ENCODE results near the gene MTRF1L.

MTRF1L gene, protein sequence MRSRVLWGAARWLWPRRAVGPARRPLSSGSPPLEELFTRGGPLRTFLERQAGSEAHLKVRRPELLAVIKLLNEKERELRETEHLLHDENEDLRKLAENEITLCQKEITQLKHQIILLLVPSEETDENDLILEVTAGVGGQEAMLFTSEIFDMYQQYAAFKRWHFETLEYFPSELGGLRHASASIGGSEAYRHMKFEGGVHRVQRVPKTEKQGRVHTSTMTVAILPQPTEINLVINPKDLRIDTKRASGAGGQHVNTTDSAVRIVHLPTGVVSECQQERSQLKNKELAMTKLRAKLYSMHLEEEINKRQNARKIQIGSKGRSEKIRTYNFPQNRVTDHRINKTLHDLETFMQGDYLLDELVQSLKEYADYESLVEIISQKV

DNA sequence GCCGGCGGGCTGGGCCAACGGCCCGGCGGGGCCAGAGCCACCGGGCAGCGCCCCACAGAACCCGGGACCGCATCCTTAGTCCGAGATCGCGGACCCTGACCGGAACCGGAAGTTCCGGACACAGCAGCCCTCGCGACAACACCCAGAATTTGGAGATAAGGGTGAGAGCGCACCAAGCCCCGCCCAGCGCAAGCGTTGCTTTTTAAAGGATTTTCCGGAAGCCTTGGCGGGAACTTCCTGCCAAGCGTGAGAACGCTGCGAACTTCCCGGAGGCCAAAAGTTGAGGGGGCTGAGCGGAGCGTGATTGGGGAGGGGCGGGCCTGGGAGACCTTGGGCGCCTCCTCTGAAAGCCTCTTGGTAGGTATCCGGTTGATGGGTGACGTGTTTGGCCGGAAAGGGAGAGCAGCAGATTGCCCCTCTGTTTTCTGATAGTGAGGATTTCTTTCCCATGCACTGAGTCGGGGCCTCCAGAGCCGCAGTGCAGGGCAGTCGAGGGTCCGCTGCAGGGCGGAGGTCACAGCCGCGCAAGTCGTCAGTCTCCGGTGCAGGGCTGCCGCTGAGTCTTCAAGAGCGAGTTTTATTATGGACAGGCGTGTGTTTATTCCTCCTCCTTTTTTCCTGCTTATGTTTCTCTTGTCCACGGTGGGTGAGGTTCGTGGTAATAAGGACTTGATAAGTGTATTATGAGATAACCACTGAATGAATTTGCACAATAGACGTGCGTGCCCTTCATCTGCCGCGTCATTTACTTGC lies at the start of gene MTRF1L:
TSS of gene MTRF1L (minus strand) at position 97 of the 753 bp plus-strand sequence. CDS start at position 73, 24 bp downstream.
- DNase-seq (ENCODE audit: low spot score), result peak; percentile 78

- no peak for DNase-seq (ENCODE audit: low spot score)
These were observed 49.3 kb upstream of the MTRF1L start for GRCh38 chr6:153051801-153052200.

GRCh38 chr6:153048631-153049030 lies 46.1 kb upstream of the MTRF1L start:
- no peak for DNase-seq (ENCODE audit: low spot score)

DNA sequence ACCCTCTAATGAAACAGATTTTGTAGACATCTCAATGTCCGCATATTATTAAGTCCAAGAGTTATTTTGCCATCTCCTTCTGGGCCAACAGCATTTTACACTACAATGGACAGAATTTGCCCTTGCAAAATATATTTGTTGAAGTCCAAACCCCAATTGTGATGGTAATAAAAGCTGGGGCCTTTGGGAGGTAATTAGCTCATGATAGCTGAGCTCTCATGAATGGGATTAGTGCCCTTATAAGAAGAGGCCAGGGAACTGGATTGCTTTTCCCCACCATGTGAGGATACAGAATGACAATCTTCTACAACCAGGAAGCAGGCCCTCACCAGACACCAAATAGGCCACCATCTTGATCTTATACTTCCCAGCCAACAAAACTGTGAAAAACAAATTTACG lies 44.9 kb upstream of the MTRF1L start:
- no peak for DNase-seq (ENCODE audit: low spot score)

GRCh38 chr6:153045271-153045670 lies 42.8 kb upstream of the MTRF1L start:
- DNase-seq (ENCODE audit: low spot score), result no peak

DNA sequence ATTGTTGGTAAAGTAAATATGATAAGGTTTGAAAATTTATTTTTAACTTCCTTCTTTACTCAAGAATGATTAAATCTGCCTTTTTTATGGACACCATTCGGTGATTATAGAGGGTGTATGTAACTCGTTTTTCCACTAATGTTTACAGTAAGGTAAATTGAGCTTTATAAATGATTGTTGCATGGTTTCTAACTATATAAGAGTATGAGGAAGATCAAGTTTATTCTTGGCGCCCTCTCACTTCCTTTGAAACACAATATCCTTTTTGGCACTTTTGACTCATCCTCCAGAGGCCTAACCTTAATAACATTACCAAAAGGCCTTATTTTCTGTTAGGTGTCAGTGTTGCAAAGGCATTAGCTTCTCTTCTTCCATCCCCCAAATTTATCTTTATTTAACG lies 41.8 kb upstream of the MTRF1L start:
- DNase-seq (ENCODE audit: low spot score), result no peak

DNA sequence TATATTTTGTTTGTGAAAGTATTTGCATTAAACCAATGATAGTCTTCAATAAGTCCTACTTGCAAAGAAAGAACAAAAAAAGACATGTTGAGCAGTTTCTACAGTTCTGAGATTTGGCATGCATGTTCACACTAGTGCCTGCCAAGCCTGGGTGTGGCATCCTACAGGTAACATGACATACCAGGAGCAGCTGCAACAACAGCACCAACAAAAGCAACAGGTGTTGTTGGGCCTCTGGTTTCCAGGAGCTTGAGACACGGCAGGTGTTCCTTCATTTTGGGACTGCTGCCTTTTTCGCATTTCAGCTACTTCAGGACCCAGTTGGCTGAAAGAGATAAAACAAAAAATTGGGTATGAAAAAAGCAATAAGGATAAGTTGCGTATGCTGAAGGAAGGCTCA lies 41.2 kb upstream of the MTRF1L start:
- DNase-seq (ENCODE audit: low spot score), result no peak

GRCh38 chr6:153038378-153039057 lies 36.0 kb upstream of the MTRF1L start:
- no peak for DNase-seq (ENCODE audit: low spot score)

DNA sequence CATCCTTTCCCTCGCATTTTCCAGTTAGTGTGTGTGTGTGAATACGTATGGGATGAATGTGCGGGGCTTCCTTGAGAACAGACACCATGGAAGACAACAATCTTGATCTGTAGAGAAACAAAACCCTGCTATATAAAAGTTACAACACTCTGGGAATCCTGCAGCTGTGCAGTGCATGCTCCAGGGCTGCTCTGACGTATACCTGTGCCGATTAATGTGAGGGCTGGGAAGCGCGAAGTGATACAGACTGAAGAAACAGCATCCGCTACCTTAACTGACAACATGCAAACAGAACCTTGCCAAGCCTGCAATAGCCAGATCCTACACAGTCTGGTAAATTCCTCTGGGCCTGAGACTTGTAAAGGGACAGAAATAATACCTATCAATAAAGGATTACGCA lies 31.6 kb upstream of the MTRF1L start:
- no peak for DNase-seq (ENCODE audit: low spot score)

- no peak for DNase-seq (ENCODE audit: low spot score)
These were observed 29.9 kb upstream of the MTRF1L start for GRCh38 chr6:153032255-153032882.

- no peak for DNase-seq (ENCODE audit: low spot score)
These were observed 28.9 kb upstream of the MTRF1L start for GRCh38 chr6:153031335-153031955.

- peak; percentile 11 for DNase-seq (ENCODE audit: low spot score)
These were observed 26.5 kb upstream of the MTRF1L start for GRCh38 chr6:153028963-153029362.

DNA sequence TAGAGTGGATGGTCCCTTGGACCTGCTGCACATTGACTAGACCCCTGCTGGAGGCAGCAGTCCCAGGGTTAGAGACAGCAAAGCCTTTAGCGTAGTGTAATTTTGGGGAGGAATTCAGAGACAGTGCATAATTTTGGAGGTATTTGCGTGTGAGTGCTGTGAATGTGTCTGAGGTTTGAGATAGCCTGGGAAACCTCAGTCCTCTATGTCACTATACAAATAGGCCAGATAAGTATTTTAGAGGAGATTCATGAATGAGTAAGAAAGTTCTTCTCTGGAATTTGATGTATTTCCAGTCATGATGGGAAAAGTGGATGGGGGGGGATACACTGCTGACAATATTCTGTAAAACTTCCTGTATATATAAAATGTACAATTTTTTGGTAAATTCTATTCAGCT lies 25.8 kb upstream of the MTRF1L start:
- DNase-seq (ENCODE audit: low spot score), result no peak

DNA sequence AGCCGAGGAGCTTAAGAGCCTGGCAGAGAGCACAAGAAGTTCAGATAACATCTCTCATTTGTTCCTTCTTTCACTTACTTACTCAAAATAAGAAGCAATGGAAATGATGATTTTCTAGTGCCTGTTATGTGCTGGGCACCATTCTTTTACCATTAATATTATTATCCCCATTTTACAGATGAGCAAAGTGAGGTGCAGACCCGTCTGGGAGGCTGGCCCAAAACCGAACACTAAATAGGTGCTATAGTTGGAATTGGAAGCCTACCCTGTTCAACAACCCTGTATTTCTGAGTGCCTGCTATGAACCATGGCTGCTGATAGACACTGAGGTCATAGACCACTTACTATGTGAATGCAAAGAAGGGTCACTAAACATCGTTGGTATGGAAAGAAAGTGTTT lies 25.0 kb upstream of the MTRF1L start:
- no peak for DNase-seq (ENCODE audit: low spot score)

DNA sequence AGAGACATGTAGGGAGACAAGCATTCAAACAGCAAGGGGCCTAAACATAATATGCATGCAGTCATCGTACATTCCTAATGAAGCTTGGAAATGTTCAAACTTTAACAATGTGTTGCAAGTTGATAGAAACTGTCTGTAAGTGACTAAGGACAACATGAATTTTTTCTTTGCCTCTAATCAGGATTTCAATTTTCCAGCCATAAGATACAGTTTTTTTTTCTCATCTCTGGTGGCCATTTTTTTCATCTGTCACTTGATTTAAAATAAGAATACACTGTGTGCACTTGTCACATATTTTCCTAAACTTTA lies 22.2 kb upstream of the MTRF1L start:
- DNase-seq (ENCODE audit: low spot score), result no peak

GRCh38 chr6:153023977-153024708 lies 21.6 kb upstream of the MTRF1L start:
- peak; percentile 62 for DNase-seq (ENCODE audit: low spot score)

DNA sequence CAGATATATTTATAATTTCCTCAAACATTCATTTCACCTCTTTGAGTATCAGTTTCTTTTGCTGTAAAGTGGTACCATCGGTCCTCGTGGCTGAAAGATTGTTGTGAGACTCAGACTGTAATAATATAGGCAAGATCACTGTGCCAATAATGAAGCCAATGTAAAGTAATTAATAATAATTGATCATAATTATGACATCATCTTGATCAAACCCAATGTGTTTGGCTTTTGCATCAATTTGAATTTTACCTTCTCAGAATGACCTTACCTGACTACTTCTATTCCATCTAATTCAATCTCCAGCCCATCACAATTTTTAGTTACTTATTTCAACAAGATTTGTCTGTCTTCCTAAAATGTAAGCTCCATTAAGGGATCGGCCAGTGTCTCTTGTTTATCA lies 15.8 kb upstream of the MTRF1L start:
- DNase-seq (ENCODE audit: low spot score), result no peak

DNA sequence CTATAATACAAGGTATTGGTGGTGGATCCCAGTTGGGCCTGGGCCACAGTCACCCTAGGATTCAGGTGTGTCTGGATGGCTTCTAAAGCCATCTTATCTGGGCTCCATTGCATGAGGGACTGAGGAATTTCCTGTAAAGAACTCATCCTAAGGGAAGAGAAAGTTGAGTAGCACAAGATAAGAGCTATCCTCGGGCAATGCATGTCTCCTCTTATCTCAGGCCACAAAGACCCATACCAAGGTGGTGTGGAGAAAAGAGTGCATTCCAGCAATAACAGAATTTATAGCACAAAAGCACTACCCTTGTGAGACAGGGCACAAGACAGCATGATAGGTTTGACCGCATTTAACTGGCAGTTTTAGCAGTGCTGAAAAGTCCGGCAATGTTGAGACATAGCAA lies 14.3 kb upstream of the MTRF1L start:
- DNase-seq (ENCODE audit: low spot score), result no peak

DNA sequence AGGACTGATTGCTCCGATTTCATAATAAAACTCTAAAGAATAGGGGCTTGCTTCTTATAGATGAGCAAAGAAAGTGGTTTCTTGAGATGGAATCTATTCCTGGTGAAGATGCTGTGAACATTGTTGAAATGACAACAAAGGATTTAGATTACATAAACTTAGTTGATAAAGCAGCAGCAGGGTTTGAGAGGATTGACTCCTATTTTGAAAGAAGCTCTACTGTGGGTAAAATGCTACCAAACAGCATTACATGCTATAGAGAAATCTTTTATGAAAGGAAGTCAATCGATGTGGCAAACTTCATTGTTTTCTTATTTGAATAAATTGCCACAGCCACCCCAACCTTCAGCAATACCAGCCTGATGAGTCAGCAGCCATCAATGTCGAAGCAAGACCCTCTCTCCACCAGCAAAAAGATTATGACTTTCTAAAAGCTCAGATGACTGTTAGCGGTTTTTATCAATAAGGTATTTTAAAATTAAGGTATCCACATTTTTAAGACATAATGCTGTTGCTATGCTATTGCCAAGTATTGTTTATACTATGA lies 12.7 kb upstream of the MTRF1L start:
- DNase-seq (ENCODE audit: low spot score), result no peak

- DNase-seq (ENCODE audit: low spot score), result no peak
These were observed 10.9 kb upstream of the MTRF1L start for GRCh38 chr6:153013438-153013837.

DNA sequence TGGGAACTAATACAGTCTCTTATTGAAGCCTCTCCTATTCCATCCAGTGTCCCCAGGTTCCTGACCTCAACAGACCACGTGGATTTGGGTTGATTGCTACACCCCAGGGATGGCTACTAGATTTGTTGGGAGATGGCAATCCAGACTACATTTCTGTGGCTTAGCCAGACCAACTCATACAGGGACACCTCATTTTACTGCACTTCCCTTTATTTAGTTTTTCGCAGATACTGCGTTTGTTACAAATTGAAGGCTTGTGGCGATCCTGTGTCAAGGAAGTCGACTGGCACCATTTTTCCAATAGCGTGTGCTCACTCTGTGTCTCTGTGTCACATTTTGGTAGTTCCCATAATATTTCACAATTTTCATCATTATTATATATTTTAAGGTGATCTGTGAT lies 10.3 kb upstream of the MTRF1L start:
- DNase-seq (ENCODE audit: low spot score), result no peak
